Upper lobe of left lung (tissue), 4 donors: ENCODE results near the gene CDC34.

Source experiments
- EP300 ChIP-seq, 4 donors: sonication (generic); formaldehyde crosslinking; IDR thresholded peaks; one replicate each; pipeline ENCODE4 v1.5.1; 2017; ENCODE audit warnings: antibody characterized with exemption in 4 of 4, control low read depth in 2 of 4
- POLR2A ChIP-seq, 4 donors: fragments of 450-650 bp; IDR thresholded peaks; one replicate each; pipeline ENCODE4 v1.5.1; 2016 to 2017; ENCODE audit warnings: antibody characterized with exemption in 4 of 4, mild to moderate bottlenecking in 2 of 4
- POLR2AphosphoS5 ChIP-seq, 2 donors: sonication (generic); formaldehyde crosslinking; IDR thresholded peaks; one replicate each; pipeline ENCODE4 v1.5.1; 2017; ENCODE audit warnings: antibody characterized with exemption in 2 of 2
- TF ChIP-seq, protein P1 (sequence below), 6 experiments: fragments of 450-650 bp in 4 of 6; fragments of 200-600 bp in 2 of 6; sonication (generic) in 2 of 6; IDR thresholded peaks; one replicate each; pipeline ENCODE4 v1.5.1; 2016 to 2019; ENCODE audit warnings: antibody characterized with exemption in 6 of 6

DNA sequence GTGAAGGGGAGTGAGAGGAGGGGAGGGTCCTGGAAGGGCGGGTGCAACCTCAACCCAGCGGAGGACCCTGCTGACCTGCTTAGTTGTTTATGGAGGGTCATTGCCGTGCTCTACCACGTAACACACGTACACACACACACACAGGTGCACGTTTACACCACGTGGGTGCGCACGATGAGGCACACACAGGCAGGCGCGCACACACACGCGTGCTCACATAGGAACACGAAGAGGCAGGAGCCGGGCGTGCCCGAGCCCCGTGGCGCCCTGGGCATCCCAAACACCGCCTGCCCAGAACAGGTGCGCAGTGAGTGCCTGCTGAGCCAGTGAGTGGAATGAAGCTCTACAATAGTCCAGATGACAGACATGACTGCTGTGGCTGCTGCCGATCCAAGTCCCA is 46.5 kb upstream of the CDC34 start:
- TF ChIP-seq POLR2A (IDR thresholded peaks at IDR 0.05) (no peak), POLR2AphosphoS5 (IDR thresholded peaks at IDR 0.05) (no peak), EP300 (IDR thresholded peaks at IDR 0.05) (no peak)
- TF ChIP-seq, protein P1, sequence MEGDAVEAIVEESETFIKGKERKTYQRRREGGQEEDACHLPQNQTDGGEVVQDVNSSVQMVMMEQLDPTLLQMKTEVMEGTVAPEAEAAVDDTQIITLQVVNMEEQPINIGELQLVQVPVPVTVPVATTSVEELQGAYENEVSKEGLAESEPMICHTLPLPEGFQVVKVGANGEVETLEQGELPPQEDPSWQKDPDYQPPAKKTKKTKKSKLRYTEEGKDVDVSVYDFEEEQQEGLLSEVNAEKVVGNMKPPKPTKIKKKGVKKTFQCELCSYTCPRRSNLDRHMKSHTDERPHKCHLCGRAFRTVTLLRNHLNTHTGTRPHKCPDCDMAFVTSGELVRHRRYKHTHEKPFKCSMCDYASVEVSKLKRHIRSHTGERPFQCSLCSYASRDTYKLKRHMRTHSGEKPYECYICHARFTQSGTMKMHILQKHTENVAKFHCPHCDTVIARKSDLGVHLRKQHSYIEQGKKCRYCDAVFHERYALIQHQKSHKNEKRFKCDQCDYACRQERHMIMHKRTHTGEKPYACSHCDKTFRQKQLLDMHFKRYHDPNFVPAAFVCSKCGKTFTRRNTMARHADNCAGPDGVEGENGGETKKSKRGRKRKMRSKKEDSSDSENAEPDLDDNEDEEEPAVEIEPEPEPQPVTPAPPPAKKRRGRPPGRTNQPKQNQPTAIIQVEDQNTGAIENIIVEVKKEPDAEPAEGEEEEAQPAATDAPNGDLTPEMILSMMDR (IDR thresholded peaks at IDR 0.05): no peak
